Measurements from ENCODE around the gene CEP170B.
A peak's percentile ranks its signal among the peaks of the same experiment; 100 is the strongest.
"Not testable (repeated sequence)": the region's sequence is repeated elsewhere in the genome, so short reads cannot be mapped to it uniquely, and the experiment has no call there.

Gene CEP170B

DNA sequence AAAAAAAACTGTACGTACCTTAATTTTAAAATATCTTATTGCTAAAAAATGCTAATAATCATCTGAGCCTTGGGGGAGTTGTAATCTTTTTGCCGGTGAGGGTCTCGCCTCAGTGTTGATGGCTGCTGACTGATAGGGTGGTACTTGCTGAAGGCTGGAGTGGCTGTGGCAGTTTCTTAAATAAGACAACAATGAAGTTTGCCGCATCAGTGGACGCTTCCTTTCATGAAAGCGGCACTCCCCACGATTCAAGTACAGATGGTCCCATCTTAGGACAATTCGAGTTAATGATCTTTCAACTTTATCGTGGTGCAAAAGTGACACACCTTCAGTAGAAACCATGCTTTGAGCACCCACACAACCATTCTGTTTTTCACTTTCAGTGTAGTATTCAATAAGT is 52.0 kb downstream of the CEP170B start:
- no peak overlapping the region for H3K4me3 Mint-ChIP-seq
- no peaks in the 10 kb centered on the region for H3K36me3 Mint-ChIP-seq (ENCODE audit: low read depth)
- H3K27ac Mint-ChIP-seq: no peak overlapping the region
- no peak for DNase-seq
- peaks cover 11% of the 10 kb centered on the region for H3K27me3 Mint-ChIP-seq
- no peaks in the 10 kb centered on the region for H3K4me1 Mint-ChIP-seq (ENCODE audit: low read depth)
- peaks cover under 1% of the 10 kb centered on the region for H3K9me3 Mint-ChIP-seq

- H3K27ac Mint-ChIP-seq: no peak overlapping the region
- no peaks in the 10 kb centered on the region for H3K4me1 Mint-ChIP-seq (ENCODE audit: low read depth)
- H3K4me3 Mint-ChIP-seq: no peak overlapping the region
- H3K36me3 Mint-ChIP-seq (ENCODE audit: low read depth): no peaks in the 10 kb centered on the region
- DNase-seq: no peak
- no peaks in the 10 kb centered on the region for H3K9me3 Mint-ChIP-seq
- peaks cover 9% of the 10 kb centered on the region for H3K27me3 Mint-ChIP-seq
These were observed 52.9 kb downstream of the CEP170B start for GRCh38 chr14:104917993-104918392.

GRCh38 chr14:104919152-104919992 is 54.3 kb downstream of the CEP170B start:
- not testable (repeated sequence) for H3K4me3 Mint-ChIP-seq; H3K27ac Mint-ChIP-seq; H3K9me3 Mint-ChIP-seq; H3K27me3 Mint-ChIP-seq; H3K4me1 Mint-ChIP-seq (ENCODE audit: low read depth); H3K36me3 Mint-ChIP-seq (ENCODE audit: low read depth); DNase-seq

DNA sequence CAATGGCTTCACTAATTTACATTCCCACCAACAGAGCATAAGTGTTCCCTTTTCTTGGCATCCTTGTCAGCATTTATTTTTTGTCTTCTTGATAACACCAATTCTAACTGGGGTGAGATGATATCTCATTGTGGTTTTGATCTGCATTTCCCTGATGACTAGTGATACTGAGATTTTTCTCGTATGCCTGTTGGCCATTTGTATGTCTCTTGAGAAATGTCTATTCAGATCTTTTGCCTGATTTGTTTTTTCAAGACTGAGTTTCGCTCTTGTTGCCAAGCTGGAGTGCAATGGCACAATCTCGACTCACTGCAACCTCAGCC is 54.9 kb downstream of the CEP170B start:
- no peaks in the 10 kb centered on the region for H3K9me3 Mint-ChIP-seq
- DNase-seq: no peak
- peaks cover 4% of the 10 kb centered on the region for H3K27me3 Mint-ChIP-seq
- H3K4me3 Mint-ChIP-seq: no peak overlapping the region
- no peaks in the 10 kb centered on the region for H3K4me1 Mint-ChIP-seq (ENCODE audit: low read depth)
- no peak overlapping the region for H3K27ac Mint-ChIP-seq
- H3K36me3 Mint-ChIP-seq (ENCODE audit: low read depth): no peaks in the 10 kb centered on the region

DNA sequence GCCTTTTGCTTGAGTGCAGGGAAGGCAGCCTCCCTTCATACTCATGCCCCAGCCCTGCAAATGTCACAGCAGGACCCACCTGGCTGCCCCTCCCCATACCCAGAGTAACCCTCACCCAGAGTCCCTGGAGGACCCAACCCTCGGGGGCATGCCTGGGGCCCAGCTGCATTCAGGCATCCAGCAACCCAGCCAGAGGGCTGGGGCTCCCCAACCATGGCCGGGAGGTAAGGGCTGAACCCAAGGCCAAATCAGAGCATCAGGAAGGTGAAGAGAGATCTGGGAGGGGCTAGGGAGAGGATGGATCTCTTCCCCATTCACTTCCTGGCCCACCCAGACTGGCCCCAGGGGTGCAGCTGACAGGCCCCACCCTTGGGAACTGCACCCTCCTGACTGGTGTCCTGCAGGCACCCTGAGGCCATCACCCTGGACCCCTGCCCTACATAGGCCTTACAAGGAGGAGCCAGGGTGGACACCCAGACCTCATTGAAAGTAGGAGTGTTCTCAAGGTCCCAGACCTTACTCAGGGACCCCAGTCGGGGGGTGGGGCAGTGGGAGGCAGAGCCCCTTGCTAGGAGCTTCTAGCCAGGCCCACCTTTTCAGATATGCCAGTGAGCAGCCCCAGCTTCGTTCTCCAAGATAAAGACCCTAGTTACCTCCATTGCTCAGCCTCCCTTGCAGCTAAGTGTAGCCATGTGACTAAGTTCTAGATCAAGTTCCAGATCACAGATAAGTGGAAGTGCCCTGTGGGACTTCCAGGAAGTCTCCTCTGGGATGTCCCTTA is 58.8 kb downstream of the CEP170B start:
- no peak for DNase-seq
- no peak overlapping the region for H3K27ac Mint-ChIP-seq
- H3K9me3 Mint-ChIP-seq: no peaks in the 10 kb centered on the region
- H3K4me1 Mint-ChIP-seq (ENCODE audit: low read depth): peaks cover 6% of the 10 kb centered on the region
- H3K4me3 Mint-ChIP-seq: no peak overlapping the region
- peaks cover 16% of the 10 kb centered on the region for H3K27me3 Mint-ChIP-seq
- no peaks in the 10 kb centered on the region for H3K36me3 Mint-ChIP-seq (ENCODE audit: low read depth)

DNA sequence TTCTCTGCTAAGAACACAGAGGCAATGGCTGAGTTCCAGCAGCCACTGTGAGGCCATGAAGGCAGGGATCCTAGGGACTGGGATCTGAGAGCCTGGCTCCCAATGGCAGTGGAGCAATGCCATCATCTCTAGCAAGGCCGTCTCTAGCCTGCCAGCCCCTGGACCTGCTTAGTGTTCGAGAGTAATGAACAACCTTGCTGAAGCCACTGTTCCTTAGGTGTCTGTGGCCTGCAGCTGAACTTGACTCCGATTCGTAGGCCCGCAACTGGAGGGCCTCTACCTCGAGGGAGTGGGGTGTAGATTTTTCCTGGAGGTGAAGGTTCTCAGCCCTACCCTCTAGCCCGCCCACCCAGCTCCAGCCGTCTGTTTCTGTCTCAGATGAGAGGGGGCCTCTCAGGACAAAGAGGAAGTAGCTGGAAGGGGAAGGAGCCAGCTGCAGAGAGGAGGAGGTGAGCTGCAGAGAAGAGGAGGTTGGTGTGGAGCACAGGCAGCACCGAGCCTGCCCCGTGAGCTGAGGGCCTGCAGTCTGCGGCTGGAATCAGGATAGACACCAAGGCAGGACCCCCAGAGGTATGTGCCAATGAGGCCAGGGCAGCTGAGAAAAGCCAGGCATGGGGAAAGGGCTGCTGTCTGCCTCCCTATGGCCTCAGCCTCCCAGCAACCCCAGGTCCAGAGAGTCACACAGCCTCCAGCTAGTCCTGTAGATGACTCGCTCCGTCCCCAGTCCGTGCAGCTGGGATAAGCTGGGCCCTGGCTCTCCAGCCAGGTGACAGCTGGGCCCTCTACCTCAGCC is 59.5 kb downstream of the CEP170B start, which contains the start of gene PLD4:
TSS of gene PLD4 (plus strand) at position 459 of the 793 bp plus-strand sequence. CDS start 2,262 bp downstream, outside the sequence.
- H3K4me1 Mint-ChIP-seq (ENCODE audit: low read depth): peaks cover 6% of the 10 kb centered on the region
- no peak within 1 kb of the TSS for H3K4me3 Mint-ChIP-seq
- H3K27ac Mint-ChIP-seq: no peak within 1 kb of the TSS
- no peaks in the 10 kb centered on the region for H3K36me3 Mint-ChIP-seq (ENCODE audit: low read depth)
- peaks cover 21% of the 10 kb centered on the region for H3K27me3 Mint-ChIP-seq
- DNase-seq: no peak
- H3K9me3 Mint-ChIP-seq: no peaks in the 10 kb centered on the region

DNA sequence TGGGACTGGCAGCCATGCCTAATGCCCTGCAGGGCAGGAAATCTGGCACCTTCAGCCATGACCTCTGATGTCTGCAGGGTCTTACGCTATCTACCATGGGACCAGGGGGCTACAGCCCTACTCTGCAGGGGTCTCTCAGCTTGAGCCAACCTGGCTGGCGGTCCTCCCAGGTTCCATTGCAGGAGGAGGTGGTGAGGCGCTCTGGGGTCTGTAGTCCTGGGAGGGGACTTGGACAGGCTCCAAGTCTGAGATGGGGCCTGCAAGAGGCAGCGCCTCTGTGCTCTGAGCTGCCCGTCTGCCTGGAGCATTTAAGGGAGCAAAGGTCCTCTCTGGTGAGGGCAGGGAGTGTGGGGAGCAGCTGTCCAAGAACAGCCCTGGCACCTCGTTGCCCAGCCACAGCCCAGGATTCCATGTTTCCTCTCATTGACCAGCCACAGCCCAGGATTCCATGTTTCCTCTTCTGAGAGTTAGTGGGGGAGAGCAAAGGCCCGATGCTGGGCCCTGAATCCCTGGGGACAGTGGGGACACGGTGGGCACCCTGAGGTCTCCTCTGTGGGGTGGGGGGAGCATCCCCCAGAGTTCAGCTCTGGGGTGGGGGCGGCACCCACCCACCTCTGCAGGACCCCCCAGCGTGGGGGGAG is 60.3 kb downstream of the CEP170B start:
- no peaks in the 10 kb centered on the region for H3K36me3 Mint-ChIP-seq (ENCODE audit: low read depth)
- peaks cover 21% of the 10 kb centered on the region for H3K27me3 Mint-ChIP-seq
- H3K4me1 Mint-ChIP-seq (ENCODE audit: low read depth): peaks cover 6% of the 10 kb centered on the region
- no peak overlapping the region for H3K4me3 Mint-ChIP-seq
- no peak overlapping the region for H3K27ac Mint-ChIP-seq
- DNase-seq: peak; percentile 23
- H3K9me3 Mint-ChIP-seq: no peaks in the 10 kb centered on the region

DNA sequence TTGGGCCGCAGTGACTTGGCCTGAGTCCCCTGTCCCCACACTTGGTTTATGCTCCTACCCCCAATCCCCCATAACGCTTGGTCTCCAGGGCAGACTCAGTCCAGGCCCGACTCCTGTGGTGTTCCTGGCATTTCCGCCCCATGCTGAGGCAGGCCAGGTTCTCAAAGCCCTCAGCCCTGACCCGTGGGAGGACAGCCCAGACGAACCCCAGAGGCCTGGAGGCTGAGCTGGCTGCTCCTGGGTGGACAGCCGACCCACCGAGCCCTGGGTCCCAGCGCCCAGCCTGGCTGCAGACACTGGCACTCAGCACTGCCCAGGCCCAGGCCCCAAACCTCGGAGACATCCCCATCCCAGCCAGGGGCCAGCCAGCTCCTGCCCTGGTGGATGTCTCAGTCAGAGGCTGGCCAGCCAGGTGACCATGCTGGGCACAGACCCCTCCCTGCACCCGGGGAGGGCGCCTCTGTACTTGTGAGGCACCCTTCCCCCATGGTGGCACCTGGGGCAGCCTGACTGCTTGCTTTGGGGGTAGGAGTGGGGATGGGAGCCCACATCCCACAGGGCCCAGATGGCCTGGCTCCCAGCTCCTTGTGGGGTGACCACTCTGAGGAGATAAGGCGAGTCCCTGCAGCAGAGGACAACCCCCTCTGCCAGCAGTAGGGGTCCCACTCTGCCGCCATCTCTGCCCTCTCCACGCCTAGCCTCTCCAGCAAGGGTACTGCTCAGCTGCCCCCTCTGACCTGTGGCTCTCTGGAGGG is 61.0 kb downstream of the CEP170B start:
- Mint-ChIP-seq H3K27me3 (peaks cover 21% of the 10 kb centered on the region), H3K4me3 (no peak overlapping the region), H3K9me3 (no peaks in the 10 kb centered on the region), H3K36me3 (ENCODE audit: low read depth) (no peaks in the 10 kb centered on the region), H3K4me1 (ENCODE audit: low read depth) (peaks cover 6% of the 10 kb centered on the region), H3K27ac (no peak overlapping the region)
- DNase-seq: no peak

DNA sequence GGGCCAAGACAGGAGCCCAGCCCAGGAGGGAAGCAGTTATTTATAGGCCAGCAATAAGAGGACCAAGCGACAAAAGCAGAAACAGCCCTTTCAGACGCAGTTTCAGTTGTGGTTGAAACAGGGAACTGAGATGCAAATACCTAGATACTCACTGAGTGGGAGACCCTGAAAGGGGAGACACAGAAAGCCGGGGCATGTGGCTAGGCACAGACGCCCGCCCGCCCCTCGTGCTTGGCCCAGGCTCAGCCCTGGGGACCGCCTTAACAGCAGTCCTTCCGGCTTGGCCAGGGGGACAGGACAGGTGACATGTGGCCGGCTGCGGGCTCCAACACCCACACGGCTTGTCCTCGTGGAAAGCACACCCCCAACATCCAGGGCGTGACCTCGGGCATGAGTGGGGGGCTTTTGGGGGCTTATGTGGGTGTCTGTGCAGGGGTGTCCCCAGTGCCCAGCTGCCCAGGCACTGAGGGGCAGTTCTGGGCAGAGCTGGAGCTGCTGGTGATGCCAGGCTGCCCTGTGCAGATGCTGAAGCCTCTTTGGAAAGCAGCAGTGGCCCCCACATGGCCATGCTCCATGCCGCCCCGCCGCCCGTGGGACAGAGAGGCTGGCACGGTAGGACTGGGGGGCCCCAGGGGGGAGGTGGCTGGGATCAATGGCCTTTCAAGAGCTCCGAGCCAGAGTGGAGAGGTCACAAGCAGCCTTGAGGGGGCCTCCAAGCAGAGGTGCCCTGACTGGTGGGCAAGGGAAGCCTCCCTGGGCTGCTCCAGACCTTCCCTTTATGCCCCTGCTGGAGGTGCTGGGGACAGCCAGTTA is 61.8 kb downstream of the CEP170B start:
- no peaks in the 10 kb centered on the region for H3K9me3 Mint-ChIP-seq
- DNase-seq: peak; percentile 35
- H3K4me3 Mint-ChIP-seq: no peak overlapping the region
- no peaks in the 10 kb centered on the region for H3K36me3 Mint-ChIP-seq (ENCODE audit: low read depth)
- H3K27me3 Mint-ChIP-seq: peaks cover 19% of the 10 kb centered on the region
- no peak overlapping the region for H3K27ac Mint-ChIP-seq
- H3K4me1 Mint-ChIP-seq (ENCODE audit: low read depth): peaks cover 6% of the 10 kb centered on the region

- peaks cover 19% of the 10 kb centered on the region for H3K27me3 Mint-ChIP-seq
- H3K4me1 Mint-ChIP-seq (ENCODE audit: low read depth): peaks cover 6% of the 10 kb centered on the region
These were observed 62.4 kb downstream of the CEP170B start for GRCh38 chr14:104927432-104927816.

GRCh38 chr14:104927901-104928300 is 62.8 kb downstream of the CEP170B start:
- H3K27ac Mint-ChIP-seq: no peak overlapping the region
- peaks cover 6% of the 10 kb centered on the region for H3K4me1 Mint-ChIP-seq (ENCODE audit: low read depth)
- no peak overlapping the region for H3K4me3 Mint-ChIP-seq
- peaks cover 19% of the 10 kb centered on the region for H3K27me3 Mint-ChIP-seq
- DNase-seq: peak; percentile 23
- no peaks in the 10 kb centered on the region for H3K36me3 Mint-ChIP-seq (ENCODE audit: low read depth)
- H3K9me3 Mint-ChIP-seq: no peaks in the 10 kb centered on the region

More at GRCh38 chr14:104927432-104927816, 62.4 kb downstream of the CEP170B start:
- Mint-ChIP-seq H3K36me3 (ENCODE audit: low read depth) (no peaks in the 10 kb centered on the region), H3K4me3 (no peak overlapping the region), H3K27ac (no peak overlapping the region), H3K9me3 (no peaks in the 10 kb centered on the region)
- DNase-seq: peak; percentile 30

- no peaks in the 10 kb centered on the region for H3K9me3 Mint-ChIP-seq
- peaks cover 6% of the 10 kb centered on the region for H3K4me1 Mint-ChIP-seq (ENCODE audit: low read depth)
- H3K27me3 Mint-ChIP-seq: peaks cover 19% of the 10 kb centered on the region
- no peak overlapping the region for H3K27ac Mint-ChIP-seq
- DNase-seq: peak; percentile 24
- no peaks in the 10 kb centered on the region for H3K36me3 Mint-ChIP-seq (ENCODE audit: low read depth)
- no peak overlapping the region for H3K4me3 Mint-ChIP-seq
These were observed 63.5 kb downstream of the CEP170B start for GRCh38 chr14:104928391-104929133.

Measured in activated T-cell treated with anti-CD3 and anti-CD28 coated beads, Interleukin-2, amount 50 U/mL, for 24 hours (primary cell).